Hematopoietic multipotent progenitor cell treated with erythropoietin and hydrocortisone succinate and interleukin-3 and kit ligand, for 17 days (in vitro differentiated cells): ENCODE measurements around the gene B4GALT5.
"Not testable (repeated sequence)": the region's sequence is repeated elsewhere in the genome, so short reads cannot be mapped to it uniquely, and the experiment has no call there.

Experiments
- DNase-seq: peaks from one replicate; pipeline ENCODE4 v3.0.0-alpha.2; 2015; ENCODE audit warnings: low spot score

The B4GALT5 gene

DNA sequence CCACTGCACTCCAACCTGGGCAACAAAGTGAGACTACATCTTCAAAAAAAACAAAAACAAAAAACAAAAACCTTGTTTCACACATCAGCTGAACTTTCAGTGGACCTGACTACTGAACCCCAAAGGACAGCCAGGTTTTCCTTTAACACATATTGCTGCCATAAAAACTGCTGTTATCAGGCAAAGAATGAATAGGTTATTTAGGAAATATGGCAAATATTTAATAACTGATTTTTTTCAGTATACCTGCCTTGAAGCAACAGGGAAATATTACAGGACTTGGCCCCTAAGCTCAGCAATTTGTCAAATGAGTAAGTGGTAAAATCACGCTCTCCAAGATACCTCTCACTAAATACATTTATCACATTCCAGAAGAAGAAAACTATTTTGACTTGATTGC lies 34.0 kb downstream of the B4GALT5 start:
- no peak for DNase-seq

DNA sequence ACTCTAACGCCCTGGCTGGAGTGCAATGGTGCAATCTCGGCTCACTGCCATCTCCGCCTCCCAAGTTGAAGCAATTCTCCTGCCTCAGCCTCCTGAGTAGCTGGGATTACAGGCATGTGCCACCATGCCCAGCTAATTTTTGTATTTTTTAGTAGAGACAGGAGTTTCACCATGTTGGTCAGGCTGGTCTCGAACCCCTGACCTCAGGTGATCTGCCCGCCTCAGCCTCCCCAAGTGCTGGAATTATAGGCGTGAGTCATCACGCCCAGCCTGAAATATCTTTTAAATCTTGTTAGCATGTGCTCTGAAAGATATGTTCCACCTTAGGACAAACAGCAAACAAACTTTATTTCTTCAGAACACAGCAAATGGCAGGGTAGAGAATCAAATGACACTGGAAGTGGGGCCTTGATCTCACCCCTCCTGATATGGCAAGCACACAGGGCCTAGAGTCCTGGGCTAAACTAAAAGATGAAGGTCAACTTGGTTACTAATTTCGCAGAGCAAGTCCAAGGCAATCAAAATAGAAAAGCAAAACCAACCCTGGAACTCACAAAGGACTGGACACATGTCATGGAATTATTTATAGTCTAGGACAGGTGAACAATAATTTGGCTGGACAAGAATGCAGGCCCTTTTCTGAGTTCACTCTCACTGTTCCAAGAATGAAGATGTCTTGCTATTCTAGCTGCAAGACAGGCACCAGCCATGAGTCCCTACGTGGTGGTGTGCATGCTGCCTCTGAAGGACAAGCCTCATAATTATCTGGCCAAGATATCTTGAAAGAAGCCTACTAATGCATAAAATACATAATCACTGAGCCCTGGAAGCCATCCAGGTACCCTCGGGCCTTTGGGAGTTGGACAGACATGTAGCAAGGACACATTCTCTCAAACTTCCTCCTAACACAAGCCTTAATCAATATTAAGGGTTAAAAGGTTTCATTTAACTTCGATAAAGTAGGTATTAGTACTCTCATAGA lies 35.6 kb downstream of the B4GALT5 start:
- DNase-seq, result peak; percentile 71

DNA sequence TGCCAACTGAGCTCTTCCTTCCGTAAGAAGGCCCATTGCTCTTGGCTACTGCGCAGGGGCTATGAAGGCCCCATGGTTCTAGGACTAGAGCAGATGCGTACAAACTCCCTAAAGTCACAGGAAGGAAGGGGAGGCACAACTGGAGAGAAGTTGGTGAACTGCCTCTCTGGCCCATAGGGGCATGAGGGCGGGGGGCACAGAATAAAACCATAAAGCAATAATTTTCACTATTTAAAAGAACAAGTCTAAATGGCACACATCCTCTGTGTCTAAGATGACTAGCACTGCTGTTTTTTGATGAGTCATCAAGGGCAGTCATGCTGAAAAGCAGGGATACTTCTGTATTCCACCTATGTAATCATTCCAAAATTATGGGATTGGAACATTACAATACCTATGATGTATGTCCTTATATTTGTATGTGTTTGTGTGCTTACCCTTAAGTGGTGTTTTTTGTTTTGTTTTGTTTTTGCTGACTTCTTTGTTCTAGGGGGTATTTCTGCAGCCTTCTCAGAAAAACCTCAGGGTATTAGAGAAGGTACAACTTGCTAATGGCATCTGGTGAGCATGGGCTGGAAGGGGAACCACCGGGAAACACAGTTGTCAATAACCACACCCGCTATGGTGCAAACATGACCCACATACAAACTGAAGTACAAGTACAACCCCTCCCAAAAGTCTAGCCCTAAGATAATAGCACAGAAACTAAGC lies 36.9 kb downstream of the B4GALT5 start:
- DNase-seq, result peak; percentile 79

DNA sequence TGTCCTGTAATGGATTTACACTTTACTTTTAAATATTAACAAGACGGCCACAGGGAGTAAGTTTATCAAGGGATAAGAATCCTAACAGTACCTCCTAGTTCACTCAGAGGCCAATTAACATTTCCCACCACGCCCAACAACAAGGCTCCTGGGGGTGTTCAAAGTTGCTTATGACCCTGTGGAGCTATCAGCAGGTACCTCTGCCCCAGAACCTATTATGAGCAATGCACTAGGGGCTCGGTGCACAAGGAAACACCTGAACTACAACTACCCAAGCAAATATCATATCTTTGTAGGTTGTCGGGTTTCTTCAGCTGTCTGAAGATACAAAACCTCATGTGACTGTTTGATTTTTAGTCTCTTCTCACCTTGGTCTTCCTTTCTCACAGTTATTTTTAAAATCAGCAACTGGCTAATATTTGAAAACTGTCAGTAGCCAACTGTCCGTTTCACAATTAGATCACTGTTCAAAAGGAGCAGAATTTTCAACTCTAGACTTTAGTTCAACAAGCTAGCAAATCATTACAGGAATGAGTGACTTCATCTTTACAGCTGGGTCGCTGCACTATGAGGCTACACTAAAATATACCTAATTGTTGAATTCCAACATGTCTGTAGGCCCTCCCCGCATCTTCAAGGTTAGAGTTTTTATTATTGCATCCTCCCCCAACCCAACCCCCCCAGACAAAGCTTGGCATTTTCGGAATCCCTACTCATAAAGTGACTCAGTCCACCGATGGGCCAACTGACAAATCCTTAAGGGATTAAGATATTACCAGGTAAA lies 38.1 kb downstream of the B4GALT5 start:
- no peak for DNase-seq

DNA sequence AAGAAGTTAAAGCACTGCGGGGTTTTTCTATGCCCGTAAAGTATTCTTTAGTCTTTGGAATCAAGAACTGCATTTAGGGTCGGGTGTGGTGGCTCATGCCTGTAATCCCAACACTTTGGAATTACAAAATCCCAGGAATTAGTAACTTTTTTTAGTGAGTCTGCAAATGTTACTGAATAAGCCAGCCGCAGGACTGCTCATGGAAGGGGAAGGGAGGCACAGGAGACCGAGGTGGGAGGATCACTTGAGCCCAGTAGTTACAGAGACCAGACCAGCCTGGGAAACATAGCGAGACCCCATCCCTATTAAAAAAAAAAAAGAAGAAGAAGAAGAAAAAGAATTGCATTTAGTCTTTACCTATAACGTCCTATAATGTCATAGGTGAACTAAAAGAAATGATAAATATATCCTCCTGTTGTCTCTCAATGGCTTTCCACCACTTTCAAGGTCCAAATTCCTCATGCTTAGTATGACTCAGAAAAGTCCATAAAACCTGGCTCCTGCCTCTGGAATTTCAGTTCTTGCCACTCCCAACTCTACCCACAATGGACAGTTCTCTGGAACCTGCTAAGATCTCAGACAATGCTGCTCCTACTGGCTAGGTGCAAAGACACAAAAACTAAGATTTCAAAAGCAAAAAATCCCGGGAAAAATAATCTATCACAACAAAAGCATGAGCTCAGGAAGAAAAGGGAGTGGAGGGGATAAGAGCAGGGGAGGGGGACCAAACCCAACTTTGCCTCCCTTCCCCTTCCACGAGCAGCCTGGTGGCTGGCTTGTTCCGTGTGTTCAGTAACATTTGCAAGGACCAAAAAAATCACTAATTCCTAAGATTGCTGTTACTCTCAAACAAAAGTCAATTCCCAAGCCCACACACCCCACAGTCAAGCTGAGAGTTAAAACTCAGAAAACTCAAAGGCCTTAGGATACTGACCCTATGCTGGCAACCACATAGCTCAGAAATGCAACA lies 39.0 kb downstream of the B4GALT5 start:
- no peak for DNase-seq

DNA sequence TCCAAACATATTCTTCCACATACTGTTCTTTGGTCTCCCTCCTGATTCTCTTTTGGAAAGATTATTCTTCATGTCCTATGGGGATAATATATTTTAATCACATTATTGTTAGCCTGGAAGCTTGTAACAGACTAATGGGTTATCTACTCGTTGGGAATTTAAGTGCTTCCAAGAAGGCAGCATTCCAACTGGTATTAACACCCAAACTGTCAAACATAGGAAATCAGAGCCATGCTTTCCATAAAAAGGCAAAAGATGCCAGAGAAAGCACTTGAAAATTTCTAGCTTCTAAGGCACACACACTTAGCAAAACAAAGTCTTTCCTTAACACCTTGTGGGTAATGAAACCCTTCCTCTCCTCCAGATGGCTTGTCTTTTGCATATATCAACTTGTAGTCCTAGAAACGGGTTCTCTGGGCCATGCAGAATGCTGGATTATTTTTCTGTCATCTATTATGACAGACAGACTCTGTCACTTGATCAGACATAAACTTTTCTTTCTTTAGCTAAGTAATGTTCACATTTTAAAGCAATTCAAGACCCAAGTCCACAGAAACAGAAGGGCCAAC lies 41.5 kb downstream of the B4GALT5 start:
- no peak for DNase-seq

DNA sequence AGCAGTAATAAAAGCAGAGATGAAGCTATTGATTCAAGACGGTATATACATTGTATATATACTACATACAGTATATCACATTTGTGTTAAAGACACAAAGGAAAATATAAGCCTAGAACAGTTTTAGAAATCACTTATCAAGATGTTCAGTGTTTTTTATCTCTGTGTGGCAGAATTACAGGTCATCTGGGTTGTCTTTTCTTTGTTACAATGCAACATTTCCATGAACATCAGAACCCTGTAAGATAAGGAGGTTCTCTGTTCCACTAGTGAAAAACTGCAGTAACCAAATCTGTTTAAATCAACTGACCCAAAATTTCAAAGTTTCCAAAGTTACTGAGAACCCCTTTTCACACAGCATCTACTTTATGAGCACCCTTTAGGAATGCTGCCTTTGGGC lies 42.2 kb downstream of the B4GALT5 start:
- no peak for DNase-seq

DNA sequence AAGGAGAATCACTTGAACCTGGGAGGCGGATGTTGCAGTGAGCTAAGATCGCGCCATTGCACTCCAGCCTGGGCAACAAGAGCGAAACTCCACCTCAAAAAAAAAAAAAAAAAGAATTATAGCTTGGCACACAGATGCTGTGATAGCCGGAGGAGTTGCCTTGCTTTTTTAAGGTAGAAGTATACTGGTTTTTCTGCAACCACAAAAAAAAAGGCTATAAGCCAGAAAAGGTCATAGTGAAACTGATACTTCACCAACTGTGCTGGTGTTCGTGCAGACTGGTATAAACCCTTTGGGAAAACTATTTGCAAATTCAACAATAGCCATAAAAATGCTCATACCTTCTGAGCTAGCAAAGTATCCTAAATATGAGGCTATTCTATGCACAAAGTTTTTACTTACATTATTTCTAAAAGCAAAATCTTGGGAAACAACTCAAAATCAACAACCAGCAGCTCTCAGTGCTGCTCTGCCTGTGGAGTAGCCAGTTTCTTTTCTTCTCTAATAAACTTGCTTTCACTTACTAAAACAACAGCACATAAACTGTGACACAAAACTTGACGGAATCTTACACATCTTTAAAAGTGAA lies 44.0 kb downstream of the B4GALT5 start:
- DNase-seq, result no peak

DNA sequence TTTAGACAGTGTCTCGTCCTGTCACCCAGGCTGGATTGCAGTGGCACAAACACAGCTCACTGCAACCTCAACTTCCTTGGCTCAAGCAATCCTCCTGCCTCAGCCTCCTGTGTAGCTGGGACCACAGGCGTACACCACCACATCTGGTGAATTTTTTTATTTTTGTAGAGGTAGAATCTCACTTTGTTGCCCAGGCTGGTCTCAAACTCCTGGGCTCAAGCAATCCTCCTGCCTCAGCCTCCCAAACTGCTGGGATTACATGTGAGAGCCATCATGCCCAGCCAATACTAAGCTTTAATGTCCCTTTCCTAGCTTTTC lies 44.8 kb downstream of the B4GALT5 start:
- not testable (repeated sequence) for DNase-seq

DNA sequence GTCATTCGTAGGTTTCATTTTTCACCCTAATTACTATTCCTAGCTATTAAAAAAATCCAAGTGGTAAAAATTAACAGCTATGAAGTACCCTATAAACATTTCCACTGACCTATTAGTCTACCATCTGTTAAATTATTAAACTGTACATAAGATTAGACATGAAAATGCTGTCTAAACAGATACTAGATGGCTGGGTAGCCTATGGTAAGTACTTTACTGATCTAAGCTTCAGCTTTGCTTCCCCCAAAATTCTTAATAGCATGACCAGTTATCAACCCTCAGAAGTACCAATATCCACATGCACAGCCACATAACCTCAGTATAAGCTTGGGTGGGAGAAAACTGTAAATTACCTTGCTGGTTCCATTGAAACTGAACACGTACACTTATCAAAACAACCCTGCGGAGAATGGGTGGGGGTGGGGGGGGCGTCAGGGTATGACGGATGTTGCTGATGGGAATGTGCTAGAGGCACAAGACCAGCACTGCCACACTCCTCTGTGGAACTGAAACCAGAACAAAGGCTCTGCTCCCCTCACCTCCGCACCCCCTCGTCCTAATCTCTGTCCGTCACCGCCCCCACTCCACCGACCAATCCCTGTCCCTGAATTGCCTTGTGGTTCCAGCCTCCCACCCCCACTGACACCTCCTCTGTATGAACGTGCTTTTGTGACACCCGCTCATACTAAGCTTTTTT lies 45.3 kb downstream of the B4GALT5 start:
- peak; percentile 50 for DNase-seq

DNA sequence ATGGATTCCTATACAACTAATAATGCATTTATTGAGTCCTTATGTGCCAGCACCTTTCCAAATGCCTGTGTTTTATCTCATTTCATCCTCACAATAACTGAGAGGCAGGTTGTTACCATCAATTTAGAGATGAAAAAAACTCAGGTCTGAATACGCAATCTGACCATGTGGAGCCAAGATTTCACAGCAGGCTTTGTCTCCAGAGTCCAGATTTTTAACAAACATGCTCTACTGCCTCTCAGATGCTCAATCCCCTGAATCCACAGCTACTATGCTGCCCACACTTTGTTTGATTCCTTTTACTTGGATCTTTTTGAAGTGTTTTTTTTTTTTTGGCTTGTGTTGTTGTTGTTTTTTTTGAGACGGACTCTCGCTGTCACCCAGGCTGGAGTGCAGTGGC lies 46.8 kb downstream of the B4GALT5 start:
- DNase-seq, result no peak

DNA sequence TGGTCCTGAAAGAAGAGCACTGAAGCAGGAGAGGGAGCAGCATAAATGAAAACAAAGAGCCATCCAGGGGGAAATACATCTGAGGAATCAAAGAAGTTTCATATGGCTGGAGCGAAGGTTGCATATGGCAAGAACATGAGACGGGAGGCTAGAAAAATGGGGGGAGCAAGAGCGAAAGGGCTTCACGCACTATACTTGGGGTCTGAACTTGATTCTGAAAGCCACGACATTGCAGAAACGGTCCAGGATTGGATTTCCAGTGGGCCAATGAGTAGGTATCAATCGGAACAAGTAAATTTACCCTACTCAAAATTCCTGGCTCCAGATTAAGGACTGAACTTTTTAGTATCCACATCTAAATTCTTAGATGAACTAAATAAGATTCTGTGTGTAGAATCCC lies 47.9 kb downstream of the B4GALT5 start:
- no peak for DNase-seq

DNA sequence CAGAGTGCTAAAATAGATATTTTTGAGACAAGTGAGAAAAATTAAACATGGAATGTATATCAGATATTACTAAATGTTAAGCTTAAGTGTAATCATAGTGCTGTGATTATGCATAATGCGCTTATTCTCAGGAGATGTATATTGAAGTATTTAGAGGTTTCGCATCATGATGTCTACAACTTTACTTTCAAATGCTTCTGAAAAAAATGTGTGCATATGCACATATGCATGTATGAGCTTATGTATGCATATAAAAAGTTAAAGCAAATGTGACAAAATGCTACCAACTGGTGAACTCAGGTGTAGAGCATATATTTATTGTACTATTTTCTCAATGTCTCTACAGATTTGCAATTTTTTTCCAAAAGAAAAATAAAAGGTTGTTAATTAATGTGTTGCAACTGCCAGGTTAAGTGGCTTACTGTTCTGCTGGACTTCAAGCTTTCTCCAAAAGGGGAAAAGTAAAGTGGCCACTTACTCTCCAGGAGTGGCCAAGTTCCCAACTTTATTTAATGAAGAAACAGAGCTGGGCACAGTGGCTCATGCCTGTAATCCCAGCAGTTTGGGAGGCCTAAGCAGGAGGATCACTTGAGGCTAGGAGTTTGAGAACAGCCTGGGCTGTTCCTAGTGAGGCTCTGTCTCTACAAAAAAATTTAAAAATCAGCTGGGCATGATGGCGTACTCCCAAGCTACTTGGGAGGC lies 48.9 kb downstream of the B4GALT5 start:
- no peak for DNase-seq

DNA sequence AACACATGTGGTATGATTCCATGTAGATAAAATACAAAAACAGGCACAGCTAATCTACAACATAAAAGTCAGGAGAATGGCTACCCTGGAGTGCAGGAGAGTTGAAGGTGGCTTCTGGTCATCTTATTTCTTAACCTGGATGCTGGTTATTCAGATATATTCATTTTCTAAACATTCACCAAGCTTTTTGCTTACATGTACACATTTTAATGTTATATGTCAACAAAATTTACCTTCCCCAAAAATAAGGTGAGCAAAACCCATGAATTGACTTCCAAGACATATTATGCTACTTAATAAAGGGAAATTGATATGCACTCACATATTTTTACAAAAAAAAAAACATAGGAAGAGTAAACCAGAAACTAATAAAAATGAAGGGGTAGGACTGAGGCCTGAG lies 50.6 kb downstream of the B4GALT5 start:
- DNase-seq, result no peak

DNA sequence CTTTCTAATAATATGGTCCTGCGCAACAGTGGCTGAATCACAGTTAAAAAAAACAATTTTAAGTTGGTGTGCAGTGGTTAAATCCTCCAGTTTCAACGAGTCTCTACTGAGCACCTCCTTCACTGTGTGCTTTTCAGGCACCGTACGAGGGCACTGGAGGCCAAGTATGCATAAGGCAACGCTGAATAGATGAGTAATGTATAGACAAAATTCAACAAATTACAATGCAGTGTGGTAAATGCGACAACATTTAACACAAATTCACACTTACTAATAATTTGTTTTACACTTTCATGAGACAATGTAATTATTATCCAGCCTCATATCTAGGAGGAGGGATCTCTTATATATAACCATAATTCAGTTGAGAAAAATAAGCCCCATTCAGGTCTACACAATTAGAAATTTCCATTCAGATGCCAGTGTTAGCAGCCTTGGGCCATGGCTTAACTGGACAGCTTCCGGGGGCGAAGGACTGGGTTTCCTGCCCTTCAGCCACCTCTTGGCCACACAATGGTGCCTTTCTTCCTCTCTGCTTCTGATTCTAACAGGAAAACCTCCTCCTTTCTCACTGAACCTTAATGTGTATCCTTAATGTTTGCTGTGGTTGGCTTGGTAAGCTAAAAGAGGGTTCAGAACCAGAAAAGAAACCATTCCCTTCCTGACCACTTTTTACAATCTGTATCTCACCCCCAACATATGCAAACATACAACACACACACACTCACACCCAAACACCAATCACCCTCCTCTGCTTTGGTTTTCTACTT lies 51.9 kb downstream of the B4GALT5 start:
- no peak for DNase-seq

DNA sequence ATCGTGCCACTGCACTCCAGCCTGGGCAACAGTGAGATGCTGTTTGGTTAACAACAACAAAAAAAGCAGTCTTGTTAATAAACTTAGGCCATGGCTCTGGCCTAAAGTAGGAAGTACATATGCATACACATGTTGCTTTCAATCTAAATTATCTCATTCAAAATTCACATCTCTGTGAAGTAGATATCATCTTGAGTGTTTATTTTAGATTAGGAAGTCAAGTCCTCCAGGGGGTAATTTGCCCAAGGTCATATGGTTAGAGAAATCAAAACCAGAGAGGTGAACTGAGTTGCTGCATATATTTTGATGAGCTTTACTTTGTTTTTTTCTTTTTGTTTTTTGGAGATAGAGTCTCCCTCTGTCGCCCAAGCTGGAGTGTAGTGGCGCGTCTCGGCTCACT lies 52.8 kb downstream of the B4GALT5 start:
- DNase-seq, result no peak

DNA sequence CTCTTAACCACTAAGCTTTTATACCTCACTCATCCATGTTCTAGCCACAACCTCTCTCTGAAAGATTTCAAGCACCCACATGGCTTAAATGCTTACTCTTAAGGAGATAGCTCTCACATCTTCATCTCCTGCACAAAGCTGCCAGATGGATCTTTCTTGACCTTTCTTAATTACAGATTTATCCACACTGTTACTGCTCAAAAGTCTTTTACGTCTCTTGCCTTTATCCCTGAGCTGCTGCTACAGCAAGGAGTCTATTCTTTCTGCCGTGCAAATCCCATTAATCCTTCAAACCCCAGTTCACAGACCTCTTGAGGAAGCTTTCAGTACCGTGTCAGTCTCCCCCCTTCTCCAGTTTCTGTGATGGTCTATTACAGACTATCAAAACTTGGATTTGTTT lies 54.6 kb downstream of the B4GALT5 start:
- no peak for DNase-seq

DNA sequence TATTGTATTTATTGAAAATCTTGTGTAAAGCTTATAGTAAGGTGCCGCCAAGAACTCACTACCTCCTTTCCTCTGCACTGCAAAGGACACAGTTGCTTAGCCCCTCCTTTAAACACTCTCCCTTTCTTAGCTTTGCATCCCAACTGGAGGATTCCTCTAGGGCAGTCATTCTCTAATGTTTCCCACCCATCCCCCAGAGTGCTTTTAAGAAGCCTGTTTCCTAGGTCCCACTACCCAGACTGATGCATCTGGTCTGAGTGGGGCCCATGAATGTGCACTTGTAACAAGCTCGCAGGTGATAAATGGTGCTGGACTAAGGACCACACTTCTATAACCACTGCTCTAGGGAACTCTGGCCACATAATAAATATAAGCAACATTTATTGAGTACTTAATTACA lies 55.2 kb downstream of the B4GALT5 start:
- no peak for DNase-seq
